NCI-H345 treated with DMSO at 0.1 percent for 48 hours (cell line): ENCODE measurements around the gene PCGF3.

Experiments
- DNase-seq: peaks from one replicate; lab custom pipeline; 2025; ENCODE audit not compliant: unreplicated experiment; lab: John Stamatoyannopoulos, UW

PCGF3 gene, protein sequence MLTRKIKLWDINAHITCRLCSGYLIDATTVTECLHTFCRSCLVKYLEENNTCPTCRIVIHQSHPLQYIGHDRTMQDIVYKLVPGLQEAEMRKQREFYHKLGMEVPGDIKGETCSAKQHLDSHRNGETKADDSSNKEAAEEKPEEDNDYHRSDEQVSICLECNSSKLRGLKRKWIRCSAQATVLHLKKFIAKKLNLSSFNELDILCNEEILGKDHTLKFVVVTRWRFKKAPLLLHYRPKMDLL

DNA sequence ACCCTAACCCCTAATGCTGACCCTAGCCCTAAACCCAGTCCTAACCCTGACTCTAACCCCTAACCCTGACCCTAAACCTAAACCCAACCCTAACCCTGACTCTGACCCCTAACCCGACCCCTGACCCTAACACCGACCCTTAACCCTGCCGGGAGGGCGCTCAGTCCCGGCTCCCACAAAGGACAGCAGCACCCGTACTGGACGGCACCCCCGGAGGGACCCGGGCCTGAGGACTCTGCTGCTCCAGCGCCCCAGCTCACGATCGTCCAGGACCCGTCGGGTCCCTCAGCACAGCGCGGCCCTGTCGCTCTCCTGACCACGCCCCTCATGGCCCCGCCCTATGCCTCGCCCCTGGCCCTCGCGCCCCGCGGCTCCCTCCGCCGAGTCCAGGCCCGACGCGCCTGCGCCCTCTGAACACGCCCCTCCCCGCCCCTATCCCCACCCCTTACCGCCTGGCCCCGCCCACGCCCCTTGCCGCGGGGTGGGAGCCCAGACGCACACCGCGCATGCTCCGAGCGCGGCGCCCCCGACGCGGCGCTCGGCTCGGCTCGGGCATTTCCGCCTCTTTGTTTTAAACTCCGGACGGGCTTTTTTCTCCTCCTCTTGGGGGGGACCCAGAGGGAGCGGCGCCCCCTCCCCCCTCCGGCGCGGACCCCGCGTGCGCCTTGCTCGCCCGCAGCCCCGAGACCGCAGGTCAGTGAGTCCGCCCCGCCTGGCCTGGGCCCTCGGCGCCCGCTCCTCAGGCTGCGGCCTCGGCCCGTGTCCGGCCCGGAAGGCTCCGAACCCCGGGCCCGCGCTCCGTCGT lies at the start of gene PCGF3:
Gene PCGF3, plus strand, starts transcription at position 555 of the 805 bp plus-strand sequence. CDS start 27,849 bp downstream, outside the sequence.
- peak; percentile 74 for DNase-seq

DNA sequence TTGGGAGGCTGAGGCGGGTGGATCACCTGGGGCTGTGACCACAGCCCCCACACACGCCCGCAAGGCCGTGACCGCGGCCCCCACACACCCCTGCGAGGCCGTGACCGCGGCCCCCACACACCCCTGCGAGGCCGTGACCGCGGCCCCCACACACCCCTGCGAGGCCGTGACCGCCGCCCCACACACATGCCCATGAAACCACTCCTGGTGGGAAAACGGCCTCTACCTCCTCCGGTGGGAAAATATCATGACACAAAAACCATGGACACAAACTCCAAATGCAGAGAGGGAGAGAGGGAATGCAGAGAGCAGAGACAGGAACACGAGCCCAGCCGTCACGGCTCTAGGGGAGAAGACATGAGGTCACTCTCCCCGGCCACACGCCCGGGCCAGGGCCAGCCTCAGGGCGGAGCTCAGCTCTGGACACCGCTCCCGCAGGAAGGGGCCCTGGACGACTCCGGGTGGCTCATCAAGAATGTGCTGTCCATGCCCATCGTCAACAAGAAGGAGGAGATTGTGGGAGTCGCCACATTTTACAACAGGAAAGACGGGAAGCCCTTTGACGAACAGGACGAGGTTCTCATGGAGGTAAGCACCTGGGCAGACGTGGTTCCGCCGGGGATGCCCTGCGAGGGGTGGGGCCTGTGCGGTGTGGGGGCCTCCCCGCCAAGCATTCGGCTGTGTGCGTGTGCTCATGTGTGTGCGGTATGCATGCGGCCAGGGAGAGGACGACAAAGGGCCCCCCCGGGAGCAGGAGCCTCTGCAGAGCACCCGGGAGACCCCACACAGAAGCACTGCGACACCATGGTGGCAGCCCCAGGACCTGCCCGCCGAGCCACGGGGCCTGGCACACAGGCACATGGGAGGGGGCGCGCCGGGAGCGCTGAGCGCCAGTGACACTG lies 48.9 kb upstream of the PCGF3 start:
- no peak for DNase-seq

DNA sequence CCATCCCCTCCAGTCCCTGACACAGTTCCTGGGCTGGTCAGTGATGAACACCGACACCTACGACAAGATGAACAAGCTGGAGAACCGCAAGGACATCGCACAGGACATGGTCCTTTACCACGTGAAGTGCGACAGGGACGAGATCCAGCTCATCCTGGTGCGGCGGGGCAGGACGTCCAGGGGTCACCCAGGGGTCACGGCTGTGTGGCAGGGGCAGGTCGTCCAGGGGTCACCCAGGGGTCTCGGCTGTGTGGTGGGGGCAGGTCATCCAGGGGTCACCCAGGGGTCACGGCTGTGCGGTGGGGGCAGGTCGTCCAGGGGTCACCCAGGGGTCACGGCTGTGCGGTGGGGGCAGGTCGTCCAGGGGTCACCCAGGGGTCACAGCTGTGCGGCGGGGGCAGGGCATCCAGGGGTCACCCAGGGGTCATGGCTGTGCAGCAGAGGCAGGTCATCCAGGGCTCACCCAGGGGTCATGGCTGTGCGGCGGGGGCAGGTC lies 48.2 kb upstream of the PCGF3 start:
- DNase-seq, result no peak

DNA sequence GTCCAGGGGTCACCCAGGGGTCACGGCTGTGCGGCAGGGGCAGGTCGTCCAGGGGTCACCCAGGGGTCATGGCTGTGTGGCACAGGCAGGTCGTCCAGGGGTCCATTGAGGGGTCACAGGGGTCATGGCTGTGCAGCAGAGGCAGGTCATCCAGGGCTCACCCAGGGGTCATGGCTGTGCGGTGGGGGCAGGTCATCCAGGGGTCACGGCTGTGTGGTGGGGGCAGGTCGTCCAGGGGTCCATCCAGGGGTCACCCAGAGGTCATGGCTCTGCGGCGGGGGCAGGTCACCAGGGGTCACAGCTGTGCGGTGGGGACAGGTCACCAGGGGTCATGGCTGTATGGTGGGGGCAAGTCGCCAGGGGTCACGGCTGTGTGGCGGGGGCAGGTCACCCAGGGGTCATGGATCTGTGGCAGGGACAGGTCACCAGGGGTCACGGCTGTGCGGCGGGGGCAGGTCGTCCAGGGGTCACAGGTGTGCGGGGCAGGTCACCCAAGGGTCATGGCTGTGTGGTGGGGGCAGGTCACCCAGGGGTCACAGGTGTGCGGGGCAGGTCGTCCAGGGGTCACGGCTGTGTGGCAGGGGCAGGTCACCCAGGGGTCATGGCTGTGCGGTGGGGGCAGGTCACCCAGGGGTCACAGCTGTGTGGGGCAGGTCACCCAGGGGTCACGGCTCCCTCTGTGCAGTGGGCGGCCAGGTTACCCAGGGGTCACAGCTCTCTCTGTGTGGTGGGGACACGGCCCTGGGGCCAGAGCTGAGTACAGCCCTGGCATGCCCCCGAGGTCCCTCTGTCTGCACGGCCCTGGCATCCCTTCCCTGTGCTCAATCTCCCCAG lies 47.6 kb upstream of the PCGF3 start:
- no peak for DNase-seq

DNA sequence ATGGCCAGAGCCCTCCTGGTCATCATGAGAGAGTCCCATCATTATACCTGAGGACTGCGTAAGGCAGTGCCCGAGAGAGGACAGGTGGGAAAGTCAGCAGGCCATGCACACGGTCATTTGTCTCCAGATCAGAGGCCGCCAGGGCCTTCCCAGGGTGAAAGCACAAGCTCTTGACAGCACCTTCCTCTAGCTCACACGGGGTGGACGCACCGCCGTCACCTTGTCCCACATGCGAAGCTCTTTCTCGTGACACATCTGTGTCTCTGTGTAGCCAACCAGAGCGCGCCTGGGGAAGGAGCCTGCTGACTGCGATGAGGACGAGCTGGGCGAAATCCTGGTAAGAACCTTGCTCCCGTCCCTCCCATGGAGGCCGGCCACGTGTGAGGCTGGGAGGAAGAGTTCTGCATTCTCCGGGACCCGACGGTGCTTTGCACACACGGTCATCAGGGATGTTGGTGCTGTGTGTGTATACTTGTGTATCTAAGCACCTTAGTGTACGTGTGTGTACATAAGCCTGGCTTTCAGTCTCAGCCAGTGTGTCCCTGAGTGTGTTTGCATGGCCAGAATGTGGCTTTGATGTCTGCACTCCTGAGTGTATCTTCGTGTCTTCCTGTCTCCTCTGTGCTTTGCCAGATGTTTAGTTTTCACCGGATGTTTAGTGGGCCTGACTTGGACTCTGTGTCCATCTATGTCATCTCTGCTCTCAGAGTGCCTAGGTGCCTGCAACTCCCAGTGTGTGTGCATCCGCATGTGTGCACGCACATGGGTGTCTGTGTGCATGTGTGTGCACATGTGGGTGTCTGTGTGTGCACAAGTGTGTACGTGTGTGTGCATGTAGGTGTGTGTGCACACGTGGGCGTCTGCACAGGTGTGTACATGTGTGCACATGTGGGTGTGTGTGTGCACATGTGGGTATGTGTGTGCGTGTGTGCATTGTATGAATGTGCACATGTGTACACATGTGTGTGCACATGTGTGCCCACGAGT lies 46.7 kb upstream of the PCGF3 start:
- no peak for DNase-seq

DNA sequence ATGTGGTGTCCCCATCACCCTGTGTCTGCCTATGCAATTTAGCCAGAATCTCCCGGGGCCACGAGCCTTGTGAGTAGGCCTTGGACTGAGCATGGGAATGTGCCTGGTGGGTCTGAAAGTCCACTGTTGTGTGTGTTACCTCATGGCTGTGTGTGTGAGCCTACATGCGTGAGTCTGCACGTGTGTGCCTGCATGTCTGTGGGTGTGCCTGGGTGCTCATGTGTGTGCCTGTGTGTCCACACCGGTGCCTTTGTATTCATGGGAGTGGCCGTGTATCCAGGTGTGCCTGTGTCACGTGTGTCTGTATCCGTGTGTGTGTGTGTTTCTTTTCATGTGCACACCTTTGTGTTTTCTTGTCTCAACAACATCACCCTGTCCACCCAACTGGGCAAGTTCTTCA lies 45.8 kb upstream of the PCGF3 start:
- DNase-seq, result no peak

DNA sequence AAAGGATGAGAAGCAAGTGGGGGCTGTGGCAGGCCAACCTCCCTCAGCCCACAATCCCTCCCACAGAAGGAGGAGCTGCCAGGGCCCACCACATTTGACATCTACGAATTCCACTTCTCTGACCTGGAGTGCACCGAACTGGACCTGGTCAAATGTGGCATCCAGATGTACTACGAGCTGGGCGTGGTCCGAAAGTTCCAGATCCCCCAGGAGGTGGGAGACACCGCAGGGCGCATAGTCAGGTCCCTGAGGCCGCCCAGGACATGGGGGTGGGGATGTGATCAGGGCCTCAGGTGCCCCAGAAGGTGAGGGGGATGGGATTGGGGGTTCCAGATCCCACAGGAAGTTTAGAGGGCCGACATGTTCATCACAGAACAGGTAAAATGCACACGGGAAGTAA lies 45.2 kb upstream of the PCGF3 start:
- no peak for DNase-seq

DNA sequence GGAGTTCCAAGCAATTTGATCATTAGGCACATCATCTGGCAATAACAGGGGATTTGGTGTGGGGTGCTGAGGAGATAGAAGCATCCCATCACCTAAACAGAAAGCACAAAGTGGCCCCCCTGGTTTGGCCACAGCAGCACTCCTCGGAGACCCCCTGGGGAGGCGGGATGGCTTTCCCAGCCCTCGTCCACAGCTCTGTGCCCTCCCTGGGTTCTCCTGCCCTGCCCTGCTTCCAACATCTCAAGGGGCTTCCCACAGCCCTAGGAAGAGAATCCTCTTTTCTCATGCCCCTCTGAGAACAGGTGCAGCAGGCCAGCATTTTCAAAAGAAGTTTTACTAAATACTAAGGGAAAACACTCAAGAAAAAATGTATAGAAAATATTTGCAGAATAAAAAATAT lies 44.4 kb upstream of the PCGF3 start:
- no peak for DNase-seq

DNA sequence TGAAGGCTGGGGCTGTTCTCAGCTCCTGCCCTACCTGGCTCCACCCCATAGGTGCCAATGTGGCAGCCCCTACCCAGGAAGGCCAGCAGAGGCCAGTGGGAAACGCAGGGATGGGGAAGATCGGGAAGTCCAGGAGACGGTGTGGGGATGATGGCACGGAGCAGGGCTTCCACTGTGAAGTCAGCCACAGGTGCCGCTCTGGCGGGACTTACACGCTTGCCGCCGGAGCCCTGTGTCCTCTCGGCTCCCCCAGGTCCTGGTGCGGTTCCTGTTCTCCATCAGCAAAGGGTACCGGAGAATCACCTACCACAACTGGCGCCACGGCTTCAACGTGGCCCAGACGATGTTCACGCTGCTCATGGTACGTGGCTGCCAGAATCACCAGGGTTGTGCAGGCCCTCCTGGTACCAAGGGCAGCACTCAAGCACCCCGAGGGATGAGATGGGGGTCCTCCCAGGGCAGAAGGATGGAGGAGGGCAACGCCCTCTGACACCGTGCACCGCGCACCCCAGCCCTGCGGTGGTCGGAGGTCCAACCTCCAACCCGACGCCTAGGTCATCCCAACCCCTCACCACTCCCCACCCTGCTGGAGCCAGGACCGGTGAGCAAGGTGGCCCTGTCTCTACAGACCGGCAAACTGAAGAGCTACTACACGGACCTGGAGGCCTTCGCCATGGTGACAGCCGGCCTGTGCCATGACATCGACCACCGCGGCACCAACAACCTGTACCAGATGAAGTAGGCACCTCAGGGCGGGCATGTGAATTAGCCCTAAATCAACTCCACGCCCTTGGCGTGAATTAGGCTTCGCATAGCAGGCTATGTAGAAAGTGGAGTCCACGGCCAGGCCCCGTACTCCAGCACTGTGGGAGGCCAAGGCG lies 43.5 kb upstream of the PCGF3 start:
- DNase-seq, result no peak

DNA sequence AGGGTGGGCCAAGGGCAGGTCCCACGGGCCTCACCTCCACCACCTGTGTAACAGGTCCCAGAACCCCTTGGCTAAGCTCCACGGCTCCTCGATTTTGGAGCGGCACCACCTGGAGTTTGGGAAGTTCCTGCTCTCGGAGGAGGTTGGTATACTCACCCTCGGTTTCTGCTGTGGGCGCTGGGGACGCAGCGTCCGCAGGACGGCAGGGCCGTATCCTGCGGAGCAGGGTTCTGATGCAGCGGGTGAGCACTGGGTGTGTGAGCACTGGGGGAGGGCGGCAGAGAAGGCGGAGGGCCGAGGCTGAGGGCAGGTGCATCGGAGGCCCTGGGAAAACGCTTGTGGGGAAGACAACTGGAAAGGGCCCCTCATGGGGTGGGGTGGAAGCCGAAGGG lies 42.6 kb upstream of the PCGF3 start:
- DNase-seq, result no peak

DNA sequence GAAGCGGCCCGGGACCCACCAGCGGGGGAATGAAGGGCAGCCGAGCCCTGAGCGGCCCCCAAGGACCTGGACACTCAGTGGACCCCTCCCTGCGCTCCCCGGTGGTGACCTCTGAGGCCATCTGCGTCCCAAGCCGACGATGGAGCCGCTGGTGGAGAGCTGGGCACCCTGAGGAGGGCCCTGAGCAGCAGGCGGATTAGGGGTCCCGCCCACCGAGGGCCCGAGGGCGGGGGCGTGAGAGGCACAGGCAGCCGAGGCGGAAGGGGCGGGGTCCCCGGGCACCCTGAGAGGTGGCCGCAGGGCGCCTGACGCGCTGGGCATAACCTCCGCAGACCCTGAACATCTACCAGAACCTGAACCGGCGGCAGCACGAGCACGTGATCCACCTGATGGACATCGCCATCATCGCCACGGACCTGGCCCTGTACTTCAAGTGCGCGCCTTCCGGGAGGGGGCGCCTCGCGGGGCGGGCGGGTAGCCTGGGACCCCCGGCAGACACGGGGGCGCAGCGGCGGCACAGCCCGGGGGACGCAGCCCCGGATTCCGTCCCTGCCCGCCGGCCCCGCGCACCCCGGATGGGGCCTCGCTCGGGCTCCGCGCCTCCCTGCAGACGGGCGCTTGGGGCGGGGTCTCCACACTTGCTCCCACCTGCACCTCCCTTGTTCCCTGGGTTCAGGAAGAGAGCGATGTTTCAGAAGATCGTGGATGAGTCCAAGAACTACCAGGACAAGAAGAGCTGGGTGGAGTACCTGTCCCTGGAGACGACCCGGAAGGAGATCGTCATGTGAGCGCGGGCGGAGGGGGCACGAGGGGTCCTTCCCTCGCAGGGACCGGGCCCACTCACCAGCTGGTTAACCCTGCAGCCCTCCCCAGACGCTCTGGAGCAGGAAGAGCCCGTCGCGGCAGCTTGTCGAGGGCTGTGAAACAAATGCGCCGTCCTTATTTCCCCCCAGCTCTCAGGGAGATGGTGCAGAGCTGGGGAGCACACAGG lies 41.9 kb upstream of the PCGF3 start:
- DNase-seq, result no peak

DNA sequence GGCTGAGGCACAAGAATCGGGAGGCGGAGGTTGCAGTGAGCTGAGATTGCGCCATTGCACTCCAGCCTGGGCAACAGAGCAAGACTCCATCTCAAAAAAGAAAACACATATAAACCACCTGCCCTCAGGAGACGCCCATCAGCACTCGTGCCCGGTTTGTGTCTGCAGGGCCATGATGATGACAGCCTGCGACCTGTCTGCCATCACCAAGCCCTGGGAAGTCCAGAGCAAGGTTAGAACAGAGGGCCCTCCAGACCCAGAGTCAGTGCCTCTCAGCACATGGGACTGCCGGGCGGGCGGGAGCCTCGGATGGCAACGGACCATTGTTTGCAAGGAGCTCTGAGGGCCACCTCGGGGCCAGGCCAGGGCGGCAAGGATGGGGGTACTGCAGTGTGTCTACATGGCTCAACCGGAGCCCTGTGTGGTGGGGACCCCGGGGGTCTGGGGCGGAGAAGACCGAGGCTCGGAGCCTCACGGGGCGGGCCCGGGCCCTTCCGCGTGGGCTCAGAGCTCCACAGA lies 40.9 kb upstream of the PCGF3 start:
- no peak for DNase-seq

DNA sequence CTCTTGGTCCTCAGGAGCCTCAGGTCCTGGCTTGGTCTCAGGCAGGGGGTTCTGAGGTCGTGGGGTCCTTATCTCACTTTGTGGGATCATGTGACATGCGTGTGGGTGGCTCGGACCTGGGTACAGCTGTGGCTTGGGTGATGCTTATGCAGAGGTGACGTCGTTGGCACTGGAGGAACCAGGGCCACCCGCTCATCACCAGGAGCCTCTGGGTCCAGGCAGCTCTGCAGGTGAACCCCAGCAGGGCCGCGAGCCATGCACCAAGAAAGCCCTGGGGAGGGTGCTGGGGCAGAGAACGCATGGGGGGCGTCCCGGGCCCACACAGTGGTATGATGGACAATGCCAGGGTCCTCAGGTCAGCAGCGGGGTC lies 40.3 kb upstream of the PCGF3 start:
- no peak for DNase-seq

DNA sequence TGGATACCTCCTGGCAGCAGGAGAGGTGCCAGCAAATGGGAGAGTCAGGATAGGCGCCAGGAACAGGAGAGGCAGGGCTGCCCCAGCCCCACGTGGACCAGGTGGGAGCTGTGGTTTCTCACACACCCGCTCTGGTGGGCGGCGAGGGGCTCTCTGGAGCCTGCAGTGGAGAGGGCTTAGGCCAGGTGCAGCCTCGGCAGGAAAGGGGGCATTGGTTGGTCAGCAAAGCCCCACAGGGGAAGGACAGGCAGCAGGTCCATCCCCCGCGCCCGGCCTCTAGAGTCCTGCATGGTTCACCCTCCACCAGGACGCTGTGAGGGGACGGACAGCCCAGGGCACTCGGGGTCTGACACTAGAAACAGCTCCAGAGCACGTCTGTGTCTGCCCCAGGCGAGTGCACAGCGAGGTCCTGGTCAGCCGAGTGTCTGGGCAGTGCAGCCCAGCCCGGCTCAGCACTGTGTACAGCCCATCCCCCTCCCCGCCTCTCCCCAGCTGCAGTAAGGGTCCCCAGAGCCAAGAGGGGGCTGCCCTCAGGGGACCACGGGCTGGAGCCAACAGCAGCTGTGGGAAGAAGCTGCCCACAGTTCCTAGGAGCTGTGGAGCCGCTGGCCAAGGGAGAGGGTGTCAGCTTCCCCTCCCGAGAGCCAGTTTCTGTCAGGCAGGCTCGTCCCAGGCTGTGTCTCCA lies 39.7 kb upstream of the PCGF3 start:
- no peak for DNase-seq

DNA sequence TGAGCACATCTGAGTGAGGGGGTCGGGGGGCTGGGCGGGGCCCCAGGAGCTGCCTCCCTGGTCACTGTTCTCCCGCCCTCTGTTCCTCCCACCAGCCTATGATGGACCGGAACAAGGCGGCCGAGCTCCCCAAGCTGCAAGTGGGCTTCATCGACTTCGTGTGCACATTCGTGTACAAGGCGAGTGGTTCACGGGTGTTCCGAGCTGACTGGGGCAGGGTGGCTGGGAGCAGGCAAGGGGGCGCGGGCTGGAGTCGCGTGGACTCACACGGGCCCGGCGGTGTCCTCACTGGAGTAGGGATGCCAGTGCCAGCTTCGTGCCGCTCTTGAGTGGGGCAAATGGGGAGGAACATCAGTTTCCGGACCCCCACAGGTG lies 39.2 kb upstream of the PCGF3 start:
- no peak for DNase-seq

DNA sequence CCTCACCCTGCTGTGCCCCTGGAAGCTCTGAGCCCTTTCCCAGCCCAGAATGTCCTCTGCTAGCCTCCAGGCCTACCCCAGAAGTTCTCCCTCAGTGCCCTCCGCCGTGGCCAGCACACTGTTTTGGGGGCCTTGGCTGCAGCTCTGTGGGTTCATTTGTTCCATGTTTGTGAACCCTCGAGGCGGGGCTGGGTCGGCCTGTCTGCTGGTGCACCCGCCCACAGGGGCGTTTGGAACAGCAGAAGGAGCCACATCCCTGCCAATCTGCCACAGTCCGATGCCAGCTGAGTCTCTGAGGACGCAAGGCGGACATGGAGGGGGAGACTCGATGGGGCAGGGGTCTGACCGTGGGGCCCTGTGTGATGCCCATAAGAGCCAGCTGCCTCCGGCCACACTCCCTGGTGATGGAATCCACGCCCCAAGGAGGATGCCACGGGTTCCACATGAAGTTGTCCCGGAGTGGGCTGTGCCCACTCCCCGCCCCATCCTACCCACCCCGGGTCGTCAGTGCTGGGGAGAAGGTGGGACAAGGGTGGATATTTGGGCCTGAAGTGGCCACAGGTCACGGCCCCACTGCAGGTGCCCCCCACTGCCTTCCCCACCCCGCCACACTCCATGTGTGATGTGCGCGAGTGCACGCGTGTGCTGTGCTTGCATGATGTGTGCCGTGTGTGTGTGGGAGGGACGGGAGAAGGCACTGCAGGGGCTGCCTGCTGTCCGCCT lies 38.6 kb upstream of the PCGF3 start:
- no peak for DNase-seq
